HG03095 (cell line): ENCODE results near the gene KCNAB2.

Experiments
- ATAC-seq: cut with Tn5 transposase; IDR thresholded peaks from one replicate; pipeline ENCODE4 v1.9.1; 2021; ENCODE audit warnings: moderate library complexity; ENCODE audit not compliant: unreplicated experiment

The KCNAB2 gene

GRCh38 chr1:6077506-6077905, 31.8 kb downstream of the KCNAB2 start:
- ATAC-seq, result no peak

DNA sequence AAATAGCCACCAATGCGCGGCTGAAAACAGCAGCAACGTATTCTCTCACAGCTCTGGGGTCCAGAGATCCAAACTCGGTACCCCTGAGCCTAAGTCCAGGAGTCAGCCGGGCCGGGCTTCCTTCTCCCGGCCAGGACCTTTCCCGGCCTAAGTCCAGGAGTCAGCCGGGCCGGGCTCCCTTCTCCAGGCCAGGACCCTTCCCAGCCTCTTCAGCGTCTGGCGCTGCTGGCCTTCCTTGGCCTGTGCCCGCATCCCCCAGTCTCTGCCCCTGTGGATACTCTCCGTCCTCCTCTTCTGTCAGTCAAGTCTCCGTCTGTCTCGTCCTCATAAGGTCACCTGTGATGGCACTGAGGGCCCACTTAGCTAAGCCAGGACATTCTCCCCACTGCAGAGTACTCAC, 32.2 kb downstream of the KCNAB2 start:
- ATAC-seq, result no peak

GRCh38 chr1:6080469-6080868, 34.8 kb downstream of the KCNAB2 start:
- ATAC-seq, result no peak

DNA sequence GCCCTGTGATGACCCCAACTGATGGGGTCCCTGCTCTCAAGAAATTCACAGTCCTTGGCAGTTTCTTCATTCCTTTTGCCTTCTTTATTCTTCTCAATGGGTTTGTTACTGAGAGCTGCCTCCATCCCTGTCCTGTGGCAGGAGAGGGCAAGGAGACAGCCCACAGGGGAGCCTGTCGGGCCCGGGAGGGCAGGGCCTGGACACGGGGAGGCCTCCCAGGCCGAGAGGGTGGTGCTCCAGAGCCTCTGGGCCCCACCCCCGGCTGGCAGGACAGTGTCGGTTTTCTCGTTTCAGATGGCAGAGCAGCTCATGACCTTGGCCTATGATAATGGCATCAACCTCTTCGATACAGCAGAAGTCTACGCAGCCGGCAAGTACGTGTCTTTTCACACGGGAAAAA, 36.2 kb downstream of the KCNAB2 start:
- ATAC-seq, result no peak

DNA sequence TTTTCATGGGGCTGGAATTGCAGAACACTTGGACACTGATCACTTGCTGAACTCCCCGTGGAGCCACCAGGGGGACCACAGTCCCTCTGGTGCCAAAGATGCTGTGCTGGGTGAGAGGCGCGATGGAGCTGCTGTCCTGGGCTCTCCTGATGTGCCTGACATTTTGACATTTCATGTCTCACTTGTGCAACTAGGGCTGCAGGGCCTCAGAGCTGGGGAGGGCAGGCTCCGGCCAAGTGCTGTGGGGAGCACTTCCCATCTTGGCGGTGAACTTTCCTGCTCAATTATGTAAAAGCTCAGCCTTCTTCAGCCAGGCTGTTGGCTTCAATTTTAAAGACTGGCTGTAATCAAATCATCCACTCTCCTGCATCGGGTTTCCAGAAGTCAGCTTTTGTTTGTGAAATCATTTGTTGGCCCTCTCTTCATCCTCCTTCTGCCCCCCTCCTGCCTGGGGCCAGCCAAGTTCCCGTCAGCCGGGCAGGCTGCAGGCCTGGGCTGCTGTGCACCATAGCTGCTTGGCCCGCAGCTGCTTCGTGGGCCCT, 36.8 kb downstream of the KCNAB2 start:
- ATAC-seq, result no peak

GRCh38 chr1:6083385-6083784, 37.7 kb downstream of the KCNAB2 start:
- ATAC-seq, result no peak

DNA sequence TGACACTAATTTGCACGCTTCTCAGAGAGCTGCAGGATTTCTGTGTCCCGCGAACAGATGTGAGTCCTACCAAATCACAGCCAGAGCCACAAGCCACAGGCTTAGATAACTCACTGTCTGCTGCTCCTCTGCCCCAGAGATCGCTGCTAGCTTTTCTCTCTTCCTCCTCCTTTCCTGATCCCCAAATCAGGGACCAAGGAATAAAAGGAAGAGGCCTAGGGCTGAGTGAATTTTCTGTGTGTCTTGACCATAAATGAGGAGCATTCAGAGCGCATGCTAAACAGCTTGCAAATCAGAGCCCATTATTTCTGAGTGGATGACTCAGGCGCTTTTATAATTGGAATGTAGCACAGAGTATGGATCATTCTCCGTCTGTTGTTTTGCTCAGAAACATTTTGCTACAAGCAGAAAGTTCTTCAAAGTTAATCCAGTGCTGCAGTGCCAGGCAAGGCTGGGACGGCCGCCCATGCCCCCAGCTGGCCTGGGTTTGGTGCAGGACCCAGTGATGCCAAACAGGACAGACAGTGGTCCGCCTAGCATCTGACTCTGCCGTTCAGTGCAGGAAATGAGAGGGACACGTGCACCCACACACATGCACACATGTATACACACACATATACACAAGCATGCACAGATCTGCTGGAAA, 38.2 kb downstream of the KCNAB2 start:
- ATAC-seq, result no peak

DNA sequence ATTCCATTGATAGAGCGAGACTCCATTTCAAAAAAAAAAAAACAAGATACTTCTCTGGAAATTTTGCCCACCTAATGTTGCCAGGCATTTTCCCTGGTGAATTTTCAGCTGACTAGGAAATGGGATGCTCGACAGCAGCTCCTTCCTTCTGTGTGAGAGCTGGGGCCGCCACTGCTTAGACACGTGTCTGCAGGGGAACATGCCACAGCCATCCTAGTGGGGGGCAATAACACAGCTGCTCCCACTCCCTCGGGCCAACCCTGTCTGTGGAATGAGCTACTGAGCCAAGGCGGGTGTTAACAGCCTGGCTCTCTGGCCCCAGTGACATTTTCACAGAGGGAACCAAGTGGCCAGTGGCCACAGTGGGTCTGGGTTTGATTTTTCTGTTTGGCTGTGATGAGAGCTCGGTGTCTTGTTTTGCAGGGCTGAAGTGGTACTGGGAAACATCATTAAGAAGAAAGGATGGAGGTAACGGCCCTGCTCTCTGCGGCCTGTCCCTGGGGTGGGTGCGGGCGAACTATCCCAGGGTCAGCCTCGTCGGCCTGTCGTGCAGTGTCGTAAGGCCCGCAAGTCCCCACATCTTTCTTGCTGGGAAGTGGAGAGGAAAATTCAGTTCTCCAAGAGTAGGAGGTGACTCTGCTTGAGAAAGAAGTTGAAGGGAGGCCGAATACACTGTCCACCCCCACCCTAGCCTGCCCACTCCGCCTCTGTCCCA, 39.2 kb downstream of the KCNAB2 start:
- no peak for ATAC-seq

DNA sequence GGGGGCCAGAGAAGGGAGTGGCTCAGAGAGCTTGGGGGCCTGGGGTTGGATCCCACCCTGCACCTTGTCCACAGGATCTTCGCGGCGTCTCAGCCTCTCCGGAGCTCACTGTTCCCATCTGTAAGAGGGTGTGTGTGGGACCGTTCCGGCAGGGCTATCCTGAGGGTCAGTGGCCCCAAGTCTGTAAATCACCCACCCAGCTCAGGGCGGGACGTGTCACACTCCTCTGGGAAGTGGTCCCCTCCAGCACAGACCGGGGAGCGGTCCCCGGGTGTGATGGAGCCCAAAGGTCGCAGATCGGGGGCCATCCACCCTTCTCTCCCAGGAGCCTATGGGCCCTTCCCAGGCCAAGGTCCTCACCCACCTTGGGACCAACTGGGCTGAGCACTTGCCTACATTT, 40.0 kb downstream of the KCNAB2 start:
- ATAC-seq, result no peak

- ATAC-seq, result no peak
Measured at GRCh38 chr1:6086358-6086757, 40.7 kb downstream of the KCNAB2 start.

DNA sequence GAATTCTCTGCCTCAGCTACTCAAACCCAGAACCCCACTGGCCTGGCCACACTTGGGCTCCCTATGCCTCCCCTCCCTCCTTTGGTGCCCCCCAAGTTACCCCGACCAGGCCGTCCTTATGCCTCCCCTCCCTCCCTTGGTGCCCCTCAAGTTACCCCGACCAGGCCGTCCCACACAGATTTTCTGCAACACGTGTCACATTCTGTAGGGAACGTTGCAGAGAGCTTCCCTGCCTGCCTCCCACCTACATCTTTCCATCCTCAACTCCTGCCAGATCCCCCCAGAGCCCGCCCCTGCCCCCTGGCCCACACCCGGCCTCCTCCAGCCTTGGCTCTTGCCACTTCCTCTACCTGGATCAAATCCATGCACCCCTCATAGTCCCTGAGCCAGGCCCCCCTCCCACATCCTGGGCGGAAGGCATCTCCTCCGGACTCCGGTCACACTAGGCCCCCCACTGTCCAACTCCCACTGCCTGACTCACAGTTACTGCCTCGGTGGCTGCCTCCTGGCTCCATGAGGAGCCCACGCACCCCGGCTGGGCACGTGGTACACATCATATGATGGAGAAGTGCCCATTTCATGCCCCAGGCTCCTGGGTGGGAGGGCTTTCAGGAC, 41.2 kb downstream of the KCNAB2 start:
- no peak for ATAC-seq

GRCh38 chr1:6087377-6087772, 41.7 kb downstream of the KCNAB2 start:
- no peak for ATAC-seq

GRCh38 chr1:6087958-6088357, 42.3 kb downstream of the KCNAB2 start:
- no peak for ATAC-seq

DNA sequence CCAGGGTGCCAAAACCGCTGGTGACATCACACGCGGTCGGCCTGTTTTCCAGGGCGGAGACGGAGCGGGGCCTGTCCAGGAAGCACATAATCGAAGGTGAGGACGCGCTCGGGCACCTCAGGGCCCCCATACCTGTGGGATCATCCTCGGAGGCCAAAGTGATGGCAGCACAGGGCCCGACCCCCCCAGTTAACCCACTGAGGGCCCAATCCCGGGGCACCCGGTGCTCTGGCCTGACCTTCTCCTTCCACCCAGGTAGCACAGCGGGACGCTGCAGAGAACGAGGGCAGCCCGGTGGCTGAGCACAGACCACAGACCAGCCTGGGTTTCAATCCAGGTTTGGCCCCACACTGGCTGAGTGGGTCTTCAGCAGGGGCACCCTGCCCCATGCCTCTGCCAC, 43.3 kb downstream of the KCNAB2 start:
- ATAC-seq, result no peak

DNA sequence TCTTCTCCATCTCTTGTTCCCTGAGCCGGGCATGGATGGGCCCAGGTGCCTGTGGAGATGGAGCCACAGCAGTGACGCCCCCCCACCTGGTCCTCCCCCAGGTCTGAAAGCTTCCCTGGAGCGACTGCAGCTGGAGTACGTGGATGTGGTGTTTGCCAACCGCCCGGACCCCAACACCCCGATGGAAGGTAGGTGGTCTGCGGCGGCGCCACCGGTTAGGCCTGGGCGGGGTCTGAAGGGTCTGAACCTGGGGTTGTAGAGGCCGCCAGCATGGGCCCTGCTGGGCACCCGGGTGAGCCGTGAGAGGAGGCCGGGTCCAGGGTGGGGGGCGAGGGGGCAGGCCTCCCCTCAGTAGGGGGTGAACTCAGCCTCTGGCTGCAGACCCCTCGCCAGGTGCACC, 44.6 kb downstream of the KCNAB2 start:
- ATAC-seq, result no peak

- no peak for ATAC-seq
Measured at GRCh38 chr1:6090996-6091822, 45.5 kb downstream of the KCNAB2 start.

DNA sequence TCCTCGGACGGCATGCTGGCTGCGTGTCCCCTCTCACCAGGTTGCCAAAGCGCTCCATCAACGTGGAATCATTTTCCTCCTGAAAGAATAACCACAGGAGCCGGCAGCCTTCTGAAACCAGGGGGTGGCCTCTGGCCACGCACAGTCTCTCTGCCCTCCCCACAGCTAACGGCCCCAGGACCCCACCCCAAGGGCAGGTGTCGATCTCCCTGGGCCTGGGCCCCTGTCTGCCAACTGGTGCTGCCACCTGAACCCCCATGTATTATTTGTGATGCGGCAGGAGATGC, 46.1 kb downstream of the KCNAB2 start:
- no peak for ATAC-seq

GRCh38 chr1:6092211-6092610, 46.5 kb downstream of the KCNAB2 start:
- no peak for ATAC-seq

- ATAC-seq, result no peak
Measured at GRCh38 chr1:6093071-6093470, 47.4 kb downstream of the KCNAB2 start.

- ATAC-seq, result no peak
Measured at GRCh38 chr1:6093611-6094010, 47.9 kb downstream of the KCNAB2 start.

DNA sequence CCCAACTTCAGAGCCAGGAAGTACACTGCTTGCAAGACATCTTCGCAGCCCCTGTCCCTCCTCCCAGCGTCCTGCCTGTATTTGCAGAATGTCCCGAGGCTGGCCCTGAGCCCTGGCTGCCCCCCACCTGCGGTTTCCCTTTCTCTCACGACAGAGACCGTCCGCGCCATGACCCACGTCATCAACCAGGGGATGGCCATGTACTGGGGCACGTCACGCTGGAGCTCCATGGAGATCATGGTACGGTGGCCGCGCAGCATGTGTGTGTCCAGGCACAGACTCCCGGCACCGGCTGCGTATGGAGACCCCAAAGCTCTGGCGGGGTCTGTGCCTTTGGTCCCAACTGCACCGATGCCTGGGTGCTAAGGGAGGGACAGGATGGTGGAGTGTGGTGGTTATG, 48.6 kb downstream of the KCNAB2 start:
- ATAC-seq, result no peak
